SK-N-SH treated with all-trans-retinoic acid at 6 μM for 48 hours (cell line): ENCODE data around the gene C5orf22.

ENCODE experiments used
- ATAC-seq: fragments of 200-7000 bp; cut with Tn5 transposase; 3 replicates; pipeline ENCODE4 v1.9.1; 2020; ENCODE audit warnings: mild to moderate bottlenecking, moderate library complexity
- ARNTL ChIP-seq: fragments of 450-650 bp; formaldehyde crosslinking; IDR thresholded peaks from 2 replicates; pipeline ENCODE4 v1.5.0; 2020; ENCODE audit warnings: low read depth, mild to moderate bottlenecking, moderate library complexity, borderline replicate concordance
- BACH2 ChIP-seq: fragments of 250-450 bp; sonication (Bioruptor Pico); IDR thresholded peaks from 2 replicates; pipeline ENCODE4 v1.9.0; 2021; ENCODE audit warnings: mild to moderate bottlenecking, borderline replicate concordance
- CSDC2 ChIP-seq: fragments of 250-450 bp; sonication (Bioruptor Pico); IDR thresholded peaks from 2 replicates; pipeline ENCODE4 v1.5.0; 2020; ENCODE audit warnings: mild to moderate bottlenecking, moderate library complexity
- ESRRG ChIP-seq: fragments of 250-450 bp; sonication (Bioruptor Pico); IDR thresholded peaks from 2 replicates; pipeline ENCODE4 v1.6.1; 2021; ENCODE audit warnings: mild to moderate bottlenecking
- GLIS3 ChIP-seq: fragments of 250-450 bp; sonication (Bioruptor Pico); IDR thresholded peaks from 2 replicates; pipeline ENCODE4 v1.5.0; 2020; ENCODE audit warnings: mild to moderate bottlenecking, moderate library complexity
- ISL1 ChIP-seq: fragments of 250-450 bp; sonication (Bioruptor Pico); IDR thresholded peaks from 2 replicates; pipeline ENCODE4 v2.1.2; 2022; ENCODE audit warnings: mild to moderate bottlenecking, moderate library complexity
- OSR1 ChIP-seq: fragments of 250-450 bp; sonication (Bioruptor Pico); IDR thresholded peaks from 2 replicates; pipeline ENCODE4 v1.8.0; 2022; ENCODE audit warnings: moderate library complexity, mild to moderate bottlenecking, inconsistent platforms
- PPARA ChIP-seq: fragments of 250-450 bp; sonication (Bioruptor Pico); IDR thresholded peaks from 2 replicates; pipeline ENCODE4 v1.5.0; 2020; ENCODE audit warnings: mild to moderate bottlenecking, borderline replicate concordance
- RARB ChIP-seq: fragments of 250-450 bp; sonication (Bioruptor Pico); IDR thresholded peaks from 2 replicates; pipeline ENCODE4 v1.8.0; 2021; ENCODE audit warnings: mild to moderate bottlenecking, moderate library complexity
- TCF4 ChIP-seq: fragments of 250-450 bp; sonication (Bioruptor Pico); IDR thresholded peaks from 2 replicates; pipeline ENCODE4 v1.8.0; 2021; ENCODE audit warnings: mild to moderate bottlenecking, moderate library complexity, borderline replicate concordance
- TOX ChIP-seq: fragments of 250-450 bp; sonication (Bioruptor Pico); IDR thresholded peaks from 2 replicates; pipeline ENCODE4 v1.8.0; 2021; ENCODE audit warnings: mild to moderate bottlenecking, moderate library complexity, borderline replicate concordance
- ZC3H10 ChIP-seq: fragments of 250-450 bp; sonication (Bioruptor Pico); IDR thresholded peaks from 2 replicates; pipeline ENCODE4 v1.5.1; 2021; ENCODE audit warnings: mild to moderate bottlenecking, moderate library complexity
- ZFP3 ChIP-seq: fragments of 250-450 bp; sonication (Bioruptor Pico); IDR thresholded peaks from 2 replicates; pipeline ENCODE4 v1.5.0; 2020; ENCODE audit warnings: mild to moderate bottlenecking, moderate library complexity
- ZNF70 ChIP-seq: fragments of 450-650 bp; formaldehyde crosslinking; IDR thresholded peaks from 2 replicates; pipeline ENCODE4 v1.5.0; 2020; ENCODE audit warnings: mild to moderate bottlenecking, moderate library complexity
- TF ChIP-seq, protein P1 (sequence below): fragments of 250-450 bp; sonication (Bioruptor Pico); IDR thresholded peaks from 2 replicates; pipeline ENCODE4 v1.5.1; 2021; ENCODE audit warnings: mild to moderate bottlenecking, moderate library complexity
- TF ChIP-seq, protein P2 (sequence below): fragments of 250-450 bp; sonication (Bioruptor Pico); IDR thresholded peaks from 2 replicates; pipeline ENCODE4 v1.5.1; 2020; ENCODE audit warnings: low read depth, mild to moderate bottlenecking, moderate library complexity
- TF ChIP-seq, protein P3 (sequence below): fragments of 250-450 bp; sonication (Bioruptor Pico); IDR thresholded peaks from 2 replicates; pipeline ENCODE4 v1.8.0; 2021; ENCODE audit warnings: low read depth, mild to moderate bottlenecking, moderate library complexity, borderline replicate concordance
- TF ChIP-seq, protein P4 (sequence below): fragments of 250-450 bp; sonication (Bioruptor Pico); IDR thresholded peaks from 2 replicates; pipeline ENCODE4 v1.5.0; 2020; ENCODE audit warnings: mild to moderate bottlenecking, moderate library complexity

Gene C5orf22

DNA sequence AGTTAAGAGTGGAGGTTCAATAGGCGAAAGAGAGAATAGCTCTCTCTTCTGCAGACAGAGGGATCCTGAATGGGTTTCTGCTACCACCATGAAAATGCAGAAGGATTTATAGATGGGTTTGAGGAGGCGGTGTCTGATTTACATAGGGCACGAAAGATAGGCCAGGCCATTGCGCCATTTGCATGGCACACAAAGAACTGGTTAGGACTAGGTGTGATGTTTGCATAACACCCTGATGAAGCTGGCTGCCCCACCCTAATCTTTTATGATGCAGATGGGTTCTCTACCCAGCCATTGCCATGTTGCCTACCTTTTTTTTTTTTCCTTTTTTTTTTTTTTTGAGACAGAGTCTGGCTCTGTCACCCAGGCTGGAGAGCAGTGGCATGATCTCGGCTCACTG, 55.4 kb downstream of the C5orf22 start:
- ATAC-seq, result no peak
- no peak for TF ChIP-seq RARB (CRISPR knock-in tag)
- TF ChIP-seq, protein P1, sequence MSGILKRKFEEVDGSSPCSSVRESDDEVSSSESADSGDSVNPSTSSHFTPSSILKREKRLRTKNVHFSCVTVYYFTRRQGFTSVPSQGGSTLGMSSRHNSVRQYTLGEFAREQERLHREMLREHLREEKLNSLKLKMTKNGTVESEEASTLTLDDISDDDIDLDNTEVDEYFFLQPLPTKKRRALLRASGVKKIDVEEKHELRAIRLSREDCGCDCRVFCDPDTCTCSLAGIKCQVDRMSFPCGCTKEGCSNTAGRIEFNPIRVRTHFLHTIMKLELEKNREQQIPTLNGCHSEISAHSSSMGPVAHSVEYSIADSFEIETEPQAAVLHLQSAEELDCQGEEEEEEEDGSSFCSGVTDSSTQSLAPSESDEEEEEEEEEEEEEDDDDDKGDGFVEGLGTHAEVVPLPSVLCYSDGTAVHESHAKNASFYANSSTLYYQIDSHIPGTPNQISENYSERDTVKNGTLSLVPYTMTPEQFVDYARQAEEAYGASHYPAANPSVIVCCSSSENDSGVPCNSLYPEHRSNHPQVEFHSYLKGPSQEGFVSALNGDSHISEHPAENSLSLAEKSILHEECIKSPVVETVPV (CRISPR knock-in tag), result no peak

DNA sequence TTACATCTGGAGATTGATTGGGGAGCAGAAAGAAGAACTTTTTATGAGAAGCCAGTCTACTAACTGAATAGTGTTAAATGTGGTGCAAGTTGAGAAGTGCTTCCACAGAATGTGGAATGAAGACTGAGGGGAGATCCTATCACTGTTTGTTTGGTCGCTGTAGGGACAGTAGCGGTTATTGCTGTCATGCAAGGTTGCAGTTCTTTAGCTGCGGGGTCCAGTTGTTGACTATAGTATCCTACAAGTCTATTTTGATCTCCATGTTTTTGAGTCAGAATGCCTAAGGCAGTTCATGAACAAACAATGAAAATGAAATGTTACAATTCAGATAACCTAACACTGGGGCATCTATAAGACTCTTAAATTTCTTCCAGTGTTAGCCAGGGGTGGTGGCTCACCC, 61.6 kb downstream of the C5orf22 start:
- no peak for ATAC-seq
- TF ChIP-seq, protein P2, sequence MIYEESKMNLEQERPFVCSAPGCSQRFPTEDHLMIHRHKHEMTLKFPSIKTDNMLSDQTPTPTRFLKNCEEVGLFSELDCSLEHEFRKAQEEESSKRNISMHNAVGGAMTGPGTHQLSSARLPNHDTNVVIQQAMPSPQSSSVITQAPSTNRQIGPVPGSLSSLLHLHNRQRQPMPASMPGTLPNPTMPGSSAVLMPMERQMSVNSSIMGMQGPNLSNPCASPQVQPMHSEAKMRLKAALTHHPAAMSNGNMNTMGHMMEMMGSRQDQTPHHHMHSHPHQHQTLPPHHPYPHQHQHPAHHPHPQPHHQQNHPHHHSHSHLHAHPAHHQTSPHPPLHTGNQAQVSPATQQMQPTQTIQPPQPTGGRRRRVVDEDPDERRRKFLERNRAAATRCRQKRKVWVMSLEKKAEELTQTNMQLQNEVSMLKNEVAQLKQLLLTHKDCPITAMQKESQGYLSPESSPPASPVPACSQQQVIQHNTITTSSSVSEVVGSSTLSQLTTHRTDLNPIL, result no peak
- no peak for TF ChIP-seq RARB (CRISPR knock-in tag)
- no peak for TF ChIP-seq ZFP3 (CRISPR knock-in tag)
- TF ChIP-seq, protein P3, sequence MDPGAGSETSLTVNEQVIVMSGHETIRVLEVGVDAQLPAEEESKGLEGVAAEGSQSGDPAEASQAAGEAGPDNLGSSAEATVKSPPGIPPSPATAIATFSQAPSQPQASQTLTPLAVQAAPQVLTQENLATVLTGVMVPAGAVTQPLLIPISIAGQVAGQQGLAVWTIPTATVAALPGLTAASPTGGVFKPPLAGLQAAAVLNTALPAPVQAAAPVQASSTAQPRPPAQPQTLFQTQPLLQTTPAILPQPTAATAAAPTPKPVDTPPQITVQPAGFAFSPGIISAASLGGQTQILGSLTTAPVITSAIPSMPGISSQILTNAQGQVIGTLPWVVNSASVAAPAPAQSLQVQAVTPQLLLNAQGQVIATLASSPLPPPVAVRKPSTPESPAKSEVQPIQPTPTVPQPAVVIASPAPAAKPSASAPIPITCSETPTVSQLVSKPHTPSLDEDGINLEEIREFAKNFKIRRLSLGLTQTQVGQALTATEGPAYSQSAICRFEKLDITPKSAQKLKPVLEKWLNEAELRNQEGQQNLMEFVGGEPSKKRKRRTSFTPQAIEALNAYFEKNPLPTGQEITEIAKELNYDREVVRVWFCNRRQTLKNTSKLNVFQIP (CRISPR knock-in tag), result no peak
- TF ChIP-seq, protein P1 (CRISPR knock-in tag), result no peak
- TF ChIP-seq PPARA (CRISPR knock-in tag), result no peak
- TF ChIP-seq, protein P4, sequence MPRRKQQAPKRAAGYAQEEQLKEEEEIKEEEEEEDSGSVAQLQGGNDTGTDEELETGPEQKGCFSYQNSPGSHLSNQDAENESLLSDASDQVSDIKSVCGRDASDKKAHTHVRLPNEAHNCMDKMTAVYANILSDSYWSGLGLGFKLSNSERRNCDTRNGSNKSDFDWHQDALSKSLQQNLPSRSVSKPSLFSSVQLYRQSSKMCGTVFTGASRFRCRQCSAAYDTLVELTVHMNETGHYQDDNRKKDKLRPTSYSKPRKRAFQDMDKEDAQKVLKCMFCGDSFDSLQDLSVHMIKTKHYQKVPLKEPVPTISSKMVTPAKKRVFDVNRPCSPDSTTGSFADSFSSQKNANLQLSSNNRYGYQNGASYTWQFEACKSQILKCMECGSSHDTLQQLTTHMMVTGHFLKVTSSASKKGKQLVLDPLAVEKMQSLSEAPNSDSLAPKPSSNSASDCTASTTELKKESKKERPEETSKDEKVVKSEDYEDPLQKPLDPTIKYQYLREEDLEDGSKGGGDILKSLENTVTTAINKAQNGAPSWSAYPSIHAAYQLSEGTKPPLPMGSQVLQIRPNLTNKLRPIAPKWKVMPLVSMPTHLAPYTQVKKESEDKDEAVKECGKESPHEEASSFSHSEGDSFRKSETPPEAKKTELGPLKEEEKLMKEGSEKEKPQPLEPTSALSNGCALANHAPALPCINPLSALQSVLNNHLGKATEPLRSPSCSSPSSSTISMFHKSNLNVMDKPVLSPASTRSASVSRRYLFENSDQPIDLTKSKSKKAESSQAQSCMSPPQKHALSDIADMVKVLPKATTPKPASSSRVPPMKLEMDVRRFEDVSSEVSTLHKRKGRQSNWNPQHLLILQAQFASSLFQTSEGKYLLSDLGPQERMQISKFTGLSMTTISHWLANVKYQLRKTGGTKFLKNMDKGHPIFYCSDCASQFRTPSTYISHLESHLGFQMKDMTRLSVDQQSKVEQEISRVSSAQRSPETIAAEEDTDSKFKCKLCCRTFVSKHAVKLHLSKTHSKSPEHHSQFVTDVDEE (CRISPR knock-in tag), result no peak
- TF ChIP-seq ISL1 (CRISPR knock-in tag), result no peak
- no peak for TF ChIP-seq TCF4
- no peak for TF ChIP-seq GLIS3 (CRISPR knock-in tag)
- TF ChIP-seq ESRRG, result no peak
- TF ChIP-seq TOX (CRISPR knock-in tag), result no peak

DNA sequence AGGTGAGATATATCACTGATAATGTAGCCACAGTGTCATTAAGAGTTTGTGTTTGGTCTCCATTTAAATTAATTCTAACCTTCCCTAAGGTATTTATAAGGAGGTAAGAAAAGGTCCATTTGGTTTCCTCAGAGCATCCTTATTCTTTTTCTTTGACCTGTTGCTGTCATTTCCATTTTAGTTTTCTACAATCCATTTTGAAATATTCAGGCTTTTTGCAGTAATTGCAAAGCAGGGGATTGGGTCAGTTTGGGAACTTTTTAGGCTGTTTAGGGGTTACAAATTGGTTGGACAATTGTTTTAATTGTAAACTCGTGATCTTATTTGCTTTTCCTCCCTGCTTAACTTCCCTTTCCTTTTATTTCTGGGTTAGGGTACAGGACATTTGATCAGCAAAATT, 64.3 kb downstream of the C5orf22 start:
- ATAC-seq, result no peak
- TF ChIP-seq, protein P2, result no peak
- TF ChIP-seq BACH2 (CRISPR knock-in tag) (no peak), GLIS3 (CRISPR knock-in tag) (no peak), ZFP3 (CRISPR knock-in tag) (no peak), TCF4 (no peak), CSDC2 (no peak), ZNF70 (CRISPR knock-in tag) (no peak), ISL1 (CRISPR knock-in tag) (no peak), ZC3H10 (CRISPR knock-in tag) (no peak), ESRRG (no peak), OSR1 (CRISPR knock-in tag) (no peak), RARB (CRISPR knock-in tag) (no peak), TOX (CRISPR knock-in tag) (no peak), ARNTL (CRISPR knock-in tag) (no peak)
- TF ChIP-seq, protein P3 (CRISPR knock-in tag), result no peak
- TF ChIP-seq, protein P1 (CRISPR knock-in tag), result no peak
- TF ChIP-seq, protein P4 (CRISPR knock-in tag), result no peak
